Kidney (tissue), 14 donors: ENCODE results near the gene TLDC2. TPM values are rescaled to one million over a fixed set of nuclear protein-coding genes. Genes with fewer than 3 reads are reported as not detected.
"Not testable (repeated sequence)": the region's sequence is repeated elsewhere in the genome, so short reads cannot be mapped to it uniquely, and the experiment has no call there.

ENCODE experiments used
- DNase-seq, 5 donors: peaks; one replicate each; pipeline ENCODE4 v3.0.0-alpha.2; 2013 to 2020
- FAIRE-seq: peaks from 2 replicates; lab custom pipeline; 2012; peaks lifted over from hg19 to GRCh38; lab: Jason Lieb, UNC
- H3K27ac ChIP-seq, 2 donors: one replicate each; pipeline ENCODE4 v1.7.0; 2013; ENCODE audit warnings: low read depth in 2 of 2, low read length in 2 of 2, inconsistent platforms in 1 of 2
- H3K27me3 ChIP-seq: one replicate; pipeline ENCODE4 v1.7.1; 2013; ENCODE audit warnings: low read length, inconsistent platforms; ENCODE audit not compliant: control insufficient read depth, insufficient read depth
- H3K36me3 ChIP-seq, 3 donors: one replicate each; pipeline versions ENCODE4 v1.7.0 to v1.7.1; 2013; ENCODE audit warnings: low read length in 3 of 3, control low read depth in 1 of 3, inconsistent platforms in 1 of 3; ENCODE audit not compliant: insufficient read depth in 3 of 3, control insufficient read depth in 2 of 3
- H3K4me1 ChIP-seq, 3 donors: one replicate each; pipeline versions ENCODE4 v1.7.0 to v1.7.1; 2013; ENCODE audit warnings: low read length in 3 of 3, inconsistent platforms in 1 of 3, low read depth in 1 of 3; ENCODE audit not compliant: control insufficient read depth in 2 of 3, insufficient read depth in 2 of 3
- H3K4me3 ChIP-seq, 3 donors: one replicate each; pipeline versions ENCODE4 v1.7.0 to v1.8.1; 2013; ENCODE audit warnings: low read length in 3 of 3, control low read depth in 1 of 3, inconsistent platforms in 1 of 3
- H3K9ac ChIP-seq, 3 donors: one replicate each; pipeline versions ENCODE4 v1.7.0 to v1.7.1; 2013; ENCODE audit warnings: low read length in 3 of 3, control low read depth in 1 of 3, inconsistent platforms in 1 of 3
- H3K9me3 ChIP-seq, 3 donors: one replicate each; pipeline versions ENCODE4 v1.7.0 to v1.7.1; 2013; ENCODE audit warnings: low read length in 3 of 3, control low read depth in 1 of 3, inconsistent platforms in 1 of 3; ENCODE audit not compliant: control insufficient read depth in 2 of 3, insufficient read depth in 1 of 3
- intact Hi-C: fragments of 100-400 bp; cut with DNase I; formaldehyde crosslinking; loops from one replicate; pipeline ENCODE4 v1.11.1; 2022
- polyA plus RNA-seq: library from polyadenylated mRNA; stranded (reverse); fragments of 350-450 nt; fragmentation: Illumina TruSeq; extraction: RNeasy Lipid Tissue Mini Kit (QIAGEN cat#74804); gene quantifications from one replicate; pipeline ENCODE4 v1.2.3, GENCODE V29; 2014; ENCODE audit warnings: low read depth, low replicate concordance; ENCODE audit not compliant: insufficient read depth
- total RNA-seq: library from RNA; stranded (reverse); fragmentation: NEBNext Ultra II Directional; extraction: Animal tissue kit (Norgen Biotek cat#: 25700); gene quantifications from one replicate; pipeline ENCODE4 v1.2.1, GENCODE V29; 2021
- TF ChIP-seq, protein P1 (sequence below): IDR thresholded peaks from 3 replicates; pipeline ENCODE4 v1.5.1; 2012; ENCODE audit warnings: mild to moderate bottlenecking, moderate library complexity, borderline replicate concordance; ENCODE audit not compliant: insufficient read depth; ENCODE audit errors: extremely low read depth
- donor health status: control.
- donor health status: control.
- donor health status: control.
- donor health status: control.
- donor health status: control.
- donor health status: DM: yes; HTN: yes; CAD: no.
- donor health status: Normal renal cell carcinoma (clear cell type).

The TLDC2 gene
- total and polyA plus RNA-seq, 2 donors from 2014 or later, result 2.3 to 8.5 TPM

DNA sequence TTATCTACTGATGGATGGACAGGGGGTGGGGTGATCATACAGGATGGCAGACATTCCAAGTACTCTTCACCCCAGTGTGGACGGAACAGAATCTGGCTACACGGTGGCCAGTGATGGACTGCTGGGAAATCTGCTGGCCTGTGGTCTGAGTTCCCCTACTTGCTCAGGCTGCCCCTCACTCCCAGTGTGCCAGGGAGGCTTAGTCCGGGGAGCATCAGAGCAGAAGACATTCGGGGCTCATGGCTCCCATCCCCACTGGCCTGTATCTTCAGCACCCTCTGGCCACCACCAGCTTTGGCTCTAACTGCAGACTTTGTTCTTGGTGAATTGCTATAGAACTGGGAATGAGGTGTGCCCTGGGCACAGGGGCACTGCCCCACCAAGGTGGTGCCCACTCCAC, 15.3 kb downstream of the TLDC2 start:
- Histone ChIP-seq H3K4me3 (no peak overlapping the region), H3K27ac (no peak overlapping the region), H3K9me3 (no peaks in the 10 kb centered on the region), H3K9ac (no peak overlapping the region), H3K36me3 (peaks cover 0 to 4% (median 0%) of the 10 kb centered on the region in 3 donors), H3K4me1 (peaks cover 0 to 6% (median 2%) of the 10 kb centered on the region in 3 donors), H3K27me3 (no peaks in the 10 kb centered on the region)
- intact Hi-C loops, result no loop called here
- FAIRE-seq, result no peak
- TF ChIP-seq, protein P1, sequence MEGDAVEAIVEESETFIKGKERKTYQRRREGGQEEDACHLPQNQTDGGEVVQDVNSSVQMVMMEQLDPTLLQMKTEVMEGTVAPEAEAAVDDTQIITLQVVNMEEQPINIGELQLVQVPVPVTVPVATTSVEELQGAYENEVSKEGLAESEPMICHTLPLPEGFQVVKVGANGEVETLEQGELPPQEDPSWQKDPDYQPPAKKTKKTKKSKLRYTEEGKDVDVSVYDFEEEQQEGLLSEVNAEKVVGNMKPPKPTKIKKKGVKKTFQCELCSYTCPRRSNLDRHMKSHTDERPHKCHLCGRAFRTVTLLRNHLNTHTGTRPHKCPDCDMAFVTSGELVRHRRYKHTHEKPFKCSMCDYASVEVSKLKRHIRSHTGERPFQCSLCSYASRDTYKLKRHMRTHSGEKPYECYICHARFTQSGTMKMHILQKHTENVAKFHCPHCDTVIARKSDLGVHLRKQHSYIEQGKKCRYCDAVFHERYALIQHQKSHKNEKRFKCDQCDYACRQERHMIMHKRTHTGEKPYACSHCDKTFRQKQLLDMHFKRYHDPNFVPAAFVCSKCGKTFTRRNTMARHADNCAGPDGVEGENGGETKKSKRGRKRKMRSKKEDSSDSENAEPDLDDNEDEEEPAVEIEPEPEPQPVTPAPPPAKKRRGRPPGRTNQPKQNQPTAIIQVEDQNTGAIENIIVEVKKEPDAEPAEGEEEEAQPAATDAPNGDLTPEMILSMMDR, result no peak
- no peak for DNase-seq

DNA sequence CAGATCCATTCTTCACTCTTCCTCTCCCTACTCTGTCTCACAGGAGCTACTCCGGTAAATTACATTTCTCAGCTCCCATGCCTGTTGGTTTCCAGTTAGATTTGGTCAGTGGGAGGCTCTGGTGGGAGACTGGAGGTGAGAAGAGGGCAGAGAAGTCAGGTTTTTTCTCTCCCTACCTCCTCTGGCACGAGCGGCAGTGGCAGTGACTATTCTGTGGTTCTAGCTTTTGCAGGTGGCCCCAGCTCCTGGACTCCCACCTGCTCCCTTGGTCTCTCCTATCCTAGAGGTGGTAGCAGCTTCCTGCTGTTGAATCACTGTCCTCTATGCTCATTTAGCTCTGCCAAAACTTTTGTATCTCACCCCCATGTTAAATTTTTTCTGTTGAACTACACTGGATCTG, 17.9 kb downstream of the TLDC2 start:
- H3K4me3 ChIP-seq, result no peak overlapping the region
- H3K4me1 ChIP-seq, result no peaks in the 10 kb centered on the region
- no peak for FAIRE-seq
- no peak overlapping the region for H3K9ac ChIP-seq
- TF ChIP-seq, protein P1, result no peak
- no peak for DNase-seq
- intact Hi-C loops, result no loop called here
- H3K27me3 ChIP-seq, result no peaks in the 10 kb centered on the region
- H3K27ac ChIP-seq, result no peak overlapping the region
- no peaks in the 10 kb centered on the region for H3K9me3 ChIP-seq
- peaks cover 0 to 4% (median 3%) of the 10 kb centered on the region in 3 donors for H3K36me3 ChIP-seq

DNA sequence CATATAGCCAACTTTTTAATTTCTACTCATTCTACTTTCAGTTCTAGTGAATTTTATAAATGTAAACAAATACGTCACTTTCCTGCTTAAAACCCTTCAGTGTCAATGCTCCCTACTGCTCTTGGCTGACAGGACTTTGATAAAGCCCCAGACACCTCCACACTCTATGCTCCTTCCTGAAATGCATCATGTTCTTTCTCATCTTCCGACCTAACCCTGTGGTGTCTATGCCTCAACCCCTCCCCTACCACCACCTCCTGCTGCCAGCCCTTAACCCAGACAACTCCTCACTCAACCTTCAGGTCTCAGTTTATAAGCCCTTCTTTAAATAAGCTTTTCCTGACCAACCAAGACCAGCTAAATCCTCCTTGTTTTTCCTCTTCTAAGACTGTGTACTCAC, 19.1 kb downstream of the TLDC2 start:
- TF ChIP-seq, protein P1, result no peak
- no peak overlapping the region for H3K9ac ChIP-seq
- no peak for FAIRE-seq
- no peaks in the 10 kb centered on the region for H3K27me3 ChIP-seq
- H3K4me1 ChIP-seq, result no peaks in the 10 kb centered on the region
- H3K4me3 ChIP-seq, result no peak overlapping the region
- no peak for DNase-seq
- peaks cover 0 to 4% (median 3%) of the 10 kb centered on the region in 3 donors for H3K36me3 ChIP-seq
- H3K9me3 ChIP-seq, result no peaks in the 10 kb centered on the region
- intact Hi-C loops, result no loop called here
- no peak overlapping the region for H3K27ac ChIP-seq

DNA sequence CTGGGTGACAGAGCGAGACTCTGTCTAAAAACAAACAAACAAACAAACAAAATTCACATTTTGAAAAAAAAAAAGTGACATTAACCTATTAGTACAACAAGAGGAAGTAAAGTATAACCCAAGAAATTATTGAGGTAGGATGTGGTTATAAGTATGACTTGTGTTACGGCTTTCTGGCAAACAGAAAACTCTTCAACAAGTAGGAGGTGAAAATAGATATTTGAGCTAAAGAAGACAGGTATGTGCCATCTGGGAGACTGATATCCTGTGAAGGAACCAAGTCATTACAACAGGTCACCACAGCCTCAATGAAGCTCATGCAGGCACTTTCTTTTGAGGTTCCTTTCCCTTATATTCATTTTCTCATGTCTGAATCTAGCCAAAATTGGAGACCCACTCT, 28.8 kb downstream of the TLDC2 start:
- H3K27ac ChIP-seq, result no peak overlapping the region
- H3K27me3 ChIP-seq, result no peaks in the 10 kb centered on the region
- no peak overlapping the region for H3K9ac ChIP-seq
- no peak overlapping the region for H3K4me3 ChIP-seq
- TF ChIP-seq, protein P1, result no peak
- intact Hi-C loops, result no loop called here
- DNase-seq (no peak), FAIRE-seq (no peak)
- no peaks in the 10 kb centered on the region for H3K9me3 ChIP-seq
- H3K4me1 ChIP-seq, result no peaks in the 10 kb centered on the region
- H3K36me3 ChIP-seq, result peaks cover 0 to 5% (median 4%) of the 10 kb centered on the region in 3 donors

DNA sequence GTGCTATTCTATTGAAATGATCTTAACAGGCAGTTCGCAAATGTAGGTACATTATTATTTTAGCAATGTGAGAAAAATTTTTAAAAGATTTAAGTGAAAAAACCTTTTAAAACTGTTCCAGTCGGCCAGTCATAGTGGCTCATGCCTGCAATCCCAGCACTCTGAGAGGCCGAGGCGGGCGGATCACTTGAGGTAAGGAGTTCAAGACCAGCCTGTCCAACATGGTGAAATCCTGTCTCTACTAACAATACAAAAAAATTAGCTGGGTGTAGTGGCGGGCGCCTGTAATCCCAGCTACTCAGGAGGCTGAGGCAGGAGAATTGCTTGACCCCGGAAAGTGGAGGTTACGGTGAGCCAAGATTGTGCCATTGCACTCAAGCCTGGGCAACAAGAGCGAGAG, 29.6 kb downstream of the TLDC2 start:
- H3K9ac ChIP-seq, FAIRE-seq, H3K36me3 ChIP-seq, H3K27ac ChIP-seq, H3K27me3 ChIP-seq, H3K4me1 ChIP-seq, H3K4me3 ChIP-seq, intact Hi-C loops, DNase-seq, H3K9me3 ChIP-seq: not testable (repeated sequence)
